IMR-90 (cell line): ENCODE measurements around the gene GRIK5. TPM values are rescaled to one million over a fixed set of nuclear protein-coding genes. Genes with fewer than 3 reads are reported as not detected.

ENCODE experiments used
- ATAC-seq: fragments of 200-7000 bp; cut with Tn5 transposase; 2 replicates; pipeline ENCODE4 v1.9.1; 2020; ENCODE audit warnings: low read depth, mild to moderate bottlenecking, moderate library complexity
- BruUV-seq: library from RNA; stranded (reverse); fragments of 400-500 nt; replicated peaks from 2 replicates; lab custom pipeline; 2021; lab: Mats Ljungman, UMichigan
- CTCF ChIA-PET: fragments of 300-600 bp; formaldehyde crosslinking; extraction: SDS; loops from one replicate; lab custom pipeline; 2021; ENCODE audit warnings: antibody characterized with exemption; lab: Yijun Ruan, JAX
- POLR2A ChIA-PET: fragments of 300-600 bp; sonication (Branson Sonifier 250); formaldehyde crosslinking; loops from one replicate; lab custom pipeline; 2022; ENCODE audit warnings: antibody characterized with exemption; ENCODE audit not compliant: unreplicated experiment; lab: Charles Lee
- DNase-seq: peaks from one replicate; pipeline ENCODE4 v3.0.0; 2013
- H2AFZ ChIP-seq: replicated peaks from 2 replicates; pipeline ENCODE3; 2013; ENCODE audit warnings: low read length, mild to moderate bottlenecking; ENCODE audit not compliant: poor library complexity
- H2AK5ac ChIP-seq: 2 replicates; pipeline ENCODE4 v1.6.1; 2013; ENCODE audit warnings: low read depth, low read length, inconsistent platforms
- H2AK9ac ChIP-seq: replicated peaks from 2 replicates; pipeline ENCODE3; 2013; ENCODE audit warnings: mild to moderate bottlenecking, low read depth, low read length, moderate library complexity; ENCODE audit not compliant: poor library complexity
- H2BK120ac ChIP-seq: 2 replicates; pipeline ENCODE4 v1.6.1; 2013; ENCODE audit warnings: low read depth, low read length, inconsistent platforms
- H2BK15ac ChIP-seq: 3 replicates; pipeline ENCODE4 v1.6.1; 2013; ENCODE audit warnings: low read depth, low read length, inconsistent platforms
- H2BK20ac ChIP-seq: 2 replicates; pipeline ENCODE4 v1.6.1; 2013; ENCODE audit warnings: low read depth, mild to moderate bottlenecking, inconsistent platforms, low read length, moderate library complexity
- H2BK5ac ChIP-seq: 2 replicates; pipeline ENCODE4 v1.6.1; 2013; ENCODE audit warnings: mild to moderate bottlenecking, low read depth, low read length, inconsistent platforms; ENCODE audit not compliant: poor library complexity, severe bottlenecking
- H3K14ac ChIP-seq: replicated peaks from 2 replicates; pipeline ENCODE4 v1.6.1; 2013; ENCODE audit warnings: low read depth, low read length, inconsistent platforms
- H3K18ac ChIP-seq: 2 replicates; pipeline ENCODE4 v1.6.1; 2013; ENCODE audit warnings: low read depth, low read length, control low read depth
- H3K23ac ChIP-seq: 2 replicates; pipeline ENCODE4 v1.6.1; 2013; ENCODE audit warnings: low read depth, low read length, inconsistent platforms
- H3K27ac ChIP-seq: 2 replicates; pipeline ENCODE4 v1.5.1; 2013; ENCODE audit warnings: mild to moderate bottlenecking, control low read depth, low read length; ENCODE audit not compliant: insufficient read depth
- H3K27me3 ChIP-seq: 2 replicates; pipeline ENCODE4 v1.6.1; 2013; ENCODE audit warnings: low read length; ENCODE audit not compliant: control insufficient read depth, insufficient read depth
- H3K36me3 ChIP-seq: 2 replicates; pipeline ENCODE4 v1.6.1; 2013; ENCODE audit warnings: low read length, mixed read lengths; ENCODE audit not compliant: control insufficient read depth, insufficient read depth
- H3K4ac ChIP-seq: 2 replicates; pipeline ENCODE4 v1.6.1; 2013; ENCODE audit warnings: low read depth, low read length, inconsistent platforms
- H3K4me1 ChIP-seq: 2 replicates; pipeline ENCODE4 v1.6.1; 2013; ENCODE audit warnings: low read length, mixed read lengths; ENCODE audit not compliant: control insufficient read depth, insufficient read depth
- H3K4me2 ChIP-seq: 2 replicates; pipeline ENCODE4 v1.6.1; 2013; ENCODE audit warnings: low read depth, mild to moderate bottlenecking, control low read depth, low read length, moderate library complexity
- H3K4me3 ChIP-seq: 2 replicates; pipeline ENCODE4 v1.5.1; 2013; ENCODE audit warnings: low read depth, mild to moderate bottlenecking, control low read depth, low read length, moderate library complexity; ENCODE audit not compliant: insufficient read depth
- H3K56ac ChIP-seq: 2 replicates; pipeline ENCODE4 v1.6.1; 2013; ENCODE audit warnings: low read length, inconsistent platforms; ENCODE audit not compliant: insufficient read depth; ENCODE audit errors: extremely low read depth
- H3K79me1 ChIP-seq, 2 experiments: 2 replicates each; pipeline ENCODE4 v1.6.1; 2013; ENCODE audit warnings: low read length in 2 of 2, inconsistent platforms in 1 of 2, low read depth in 1 of 2
- H3K9ac ChIP-seq: 2 replicates; pipeline ENCODE4 v1.6.1; 2013; ENCODE audit warnings: low read depth, low read length, control low read depth
- H3K9me1 ChIP-seq: 2 replicates; pipeline ENCODE4 v1.6.1; 2013; ENCODE audit warnings: low read length, inconsistent platforms; ENCODE audit not compliant: insufficient read depth
- H3K9me3 ChIP-seq: 2 replicates; pipeline ENCODE4 v1.6.1; 2013; ENCODE audit warnings: low read length; ENCODE audit not compliant: control insufficient read depth, insufficient read depth
- H4K20me1 ChIP-seq: 2 replicates; pipeline ENCODE4 v1.6.1; 2013; ENCODE audit warnings: low read length, inconsistent platforms; ENCODE audit not compliant: insufficient read depth
- H4K5ac ChIP-seq: 2 replicates; pipeline ENCODE4 v1.6.1; 2013; ENCODE audit warnings: mild to moderate bottlenecking, low read depth, low read length, control low read depth
- H4K8ac ChIP-seq, 2 experiments: 2 replicates each; pipeline ENCODE4 v1.6.1; 2013; ENCODE audit warnings: low read depth in 2 of 2, low read length in 2 of 2, control low read depth in 1 of 2, inconsistent platforms in 1 of 2
- H4K91ac ChIP-seq: 2 replicates; pipeline ENCODE4 v1.6.1; 2013; ENCODE audit warnings: low read depth, low read length, inconsistent platforms; ENCODE audit not compliant: insufficient read depth
- CHD1 ChIP-seq: IDR thresholded peaks from 2 replicates; pipeline ENCODE4 v1.6.1; 2012; ENCODE audit warnings: low read depth, low read length, improper control_type of control experiment
- CTCF ChIP-seq: conservative IDR thresholded peaks from 2 replicates; pipeline ENCODE4 v1.5.1; 2012; ENCODE audit warnings: mild to moderate bottlenecking, low read depth, low read length, improper control_type of control experiment
- FOS ChIP-seq: fragments of 150-350 bp; IDR thresholded peaks from 2 replicates; pipeline ENCODE4 v1.6.1; 2016; ENCODE audit warnings: low read depth, low read length
- MAFK ChIP-seq: IDR thresholded peaks from 2 replicates; pipeline ENCODE4 v1.6.1; 2012; ENCODE audit warnings: low read depth, low read length, improper control_type of control experiment
- MAZ ChIP-seq: IDR thresholded peaks from 2 replicates; pipeline ENCODE4 v1.6.1; 2012; ENCODE audit warnings: low read depth, mild to moderate bottlenecking, low read length, improper control_type of control experiment, moderate library complexity, borderline replicate concordance
- MXI1 ChIP-seq: IDR thresholded peaks from 2 replicates; pipeline ENCODE4 v1.6.1; 2012; ENCODE audit warnings: low read depth, mild to moderate bottlenecking, low read length, moderate library complexity, borderline replicate concordance
- NFE2L2 ChIP-seq: fragments of 150-350 bp; IDR thresholded peaks from 2 replicates; pipeline ENCODE4 v1.6.1; 2016; ENCODE audit warnings: low read depth, mild to moderate bottlenecking, low read length
- POLR2A ChIP-seq: IDR thresholded peaks from 2 replicates; pipeline ENCODE4 v1.6.1; 2012; ENCODE audit warnings: mild to moderate bottlenecking, low read depth, low read length
- RCOR1 ChIP-seq: IDR thresholded peaks from 2 replicates; pipeline ENCODE4 v1.6.1; 2012; ENCODE audit warnings: mild to moderate bottlenecking, low read length, improper control_type of control experiment; ENCODE audit not compliant: insufficient replicate concordance
- USF2 ChIP-seq: fragments of 150-350 bp; IDR thresholded peaks from 2 replicates; pipeline ENCODE4 v1.6.1; 2017; ENCODE audit warnings: mild to moderate bottlenecking, antibody characterized with exemption, low read length, low read depth
- WGBS, 2 experiments: methylation state at CpG; one replicate each; pipeline versions ENCODE4 v1.1.5 to v1.1.7; 2013; ENCODE audit warnings: missing lambda C conversion rate in 2 of 2; ENCODE audit not compliant: insufficient read length in 1 of 2; ENCODE audit errors: extremely low coverage in 2 of 2; 5-methylcytosine and 5-hydroxymethylcytosine counted together
- dilution Hi-C: fragments of 300-500 bp; cut with HindIII; formaldehyde crosslinking; loops from one replicate; pipeline ENCODE4 v1.14.3; 2018; ENCODE audit warnings: low sequenced_read_pairs; ENCODE audit not compliant: unreplicated experiment
- in situ Hi-C: fragments of 300-500 bp; cut with MboI; formaldehyde crosslinking; loops from 3 replicates; pipeline ENCODE4 v1.14.3; 2019; ENCODE audit warnings: low sequenced_read_pairs, inconsistent platforms, mixed read lengths
- intact Hi-C: fragments of 100-400 bp; cut with micrococcal nuclease; formaldehyde crosslinking; loops from 2 replicates; pipeline ENCODE4 v1.10.0; 2022
- polyA plus RNA-seq, 3 experiments: library from polyadenylated mRNA; depleted of rRNA; stranded (reverse); fragments of >200 nt; gene quantifications; 2 replicates each; pipeline ENCODE4 v1.2.3, GENCODE V29; 2012; ENCODE audit warnings: low replicate concordance in 1 of 3
- total RNA-seq: library from RNA; depleted of rRNA; stranded (reverse); fragments of >200 nt; gene quantifications from 2 replicates; pipeline ENCODE4 v1.2.3, GENCODE V29; 2012

Gene GRIK5
- total and polyA plus RNA-seq, 2 of the 4 experiments (the other 2 are of a cell fraction), result 0.10 TPM; not detected in 1

GRCh38 chr19:42048992-42049391 lies 21.0 kb downstream of the GRIK5 start:
- H3K9ac ChIP-seq, result no peak overlapping the region
- no peak overlapping the region for H3K14ac ChIP-seq
- no peak overlapping the region for H2BK120ac ChIP-seq
- WGBS, 2 experiments, result no CpG with 5 or more reads among the region's 4 CpGs
- H3K9me1 ChIP-seq, result no peaks in the 10 kb centered on the region
- no peak overlapping the region for H2BK5ac ChIP-seq
- H4K8ac ChIP-seq, result no peak overlapping the region
- no peak overlapping the region for H2BK15ac ChIP-seq
- no peaks in the 10 kb centered on the region for H3K9me3 ChIP-seq
- H3K27me3 ChIP-seq, result peaks cover 35% of the 10 kb centered on the region
- no TSS peak for BruUV-seq
- no peak overlapping the region for H2BK20ac ChIP-seq
- CTCF ChIA-PET, result interaction anchor here (2.2 kb wide), 1 partner anchor 15 kb away, joined by 9 read pairs; no protein-coding TSS in a partner anchor
- ATAC-seq (no peak), DNase-seq (no peak)
- dilution Hi-C loops (no loop called here), intact Hi-C loops (no loop called here), in situ Hi-C loops (no loop called here)
- H4K20me1 ChIP-seq, result no peaks in the 10 kb centered on the region
- H3K36me3 ChIP-seq, result no peaks in the 10 kb centered on the region
- no peak overlapping the region for H3K56ac ChIP-seq
- H3K79me1 ChIP-seq, result no peaks in the 10 kb centered on the region
- no peak overlapping the region for H3K4me2 ChIP-seq
- no peak overlapping the region for H2AK5ac ChIP-seq
- no peak overlapping the region for H3K4me3 ChIP-seq
- no peak overlapping the region for H4K5ac ChIP-seq
- no peak overlapping the region for H3K4ac ChIP-seq
- H3K4me1 ChIP-seq, result no peaks in the 10 kb centered on the region
- no peak overlapping the region for H3K27ac ChIP-seq
- no peak overlapping the region for H2AK9ac ChIP-seq
- H4K91ac ChIP-seq, result no peak overlapping the region
- H3K18ac ChIP-seq, result no peak overlapping the region
- POLR2A ChIA-PET, result no interaction called here
- H2AFZ ChIP-seq, result no peak overlapping the region
- TF ChIP-seq CHD1, result no peak
- TF ChIP-seq MXI1, result no peak
- TF ChIP-seq RCOR1, result no peak
- no peak for TF ChIP-seq CTCF
- TF ChIP-seq MAZ, result no peak
- TF ChIP-seq USF2, result no peak
- TF ChIP-seq FOS, result no peak
- TF ChIP-seq POLR2A, result no peak
- no peak for TF ChIP-seq NFE2L2
- TF ChIP-seq MAFK, result no peak
- no peak overlapping the region for H3K23ac ChIP-seq
